Erythroblast (primary cell): ENCODE data around the gene DLG2.

Experiments
- GATA1 ChIP-seq: IDR thresholded peaks from 2 replicates; pipeline ENCODE4 v1.6.1; 2011; ENCODE audit warnings: low read depth, mild to moderate bottlenecking, control low read depth, low read length, moderate library complexity
- POLR2A ChIP-seq: IDR thresholded peaks from 2 replicates; pipeline ENCODE4 v1.6.1; 2011; ENCODE audit warnings: mild to moderate bottlenecking, low read length

GRCh38 chr11:84722583-84723108, 904.5 kb downstream of the DLG2 start:
- no peak for TF ChIP-seq POLR2A
- TF ChIP-seq GATA1 = no peak
